HG03139 (cell line): ENCODE results near the gene AFF1.
"Not testable (repeated sequence)": the region's sequence is repeated elsewhere in the genome, so short reads cannot be mapped to it uniquely, and the experiment has no call there.

Source experiments
- ATAC-seq: cut with Tn5 transposase; IDR thresholded peaks from one replicate; pipeline ENCODE4 v1.9.1; 2021; ENCODE audit not compliant: unreplicated experiment

The AFF1 gene

GRCh38 chr4:87010192-87010591, 75.4 kb downstream of the AFF1 start:
- ATAC-seq = no peak

- no peak for ATAC-seq
Measured at GRCh38 chr4:87011340-87012034, 76.7 kb downstream of the AFF1 start.

GRCh38 chr4:87012265-87012953, 77.6 kb downstream of the AFF1 start:
- peak; percentile 74 for ATAC-seq

GRCh38 chr4:87012954-87013308, 78.1 kb downstream of the AFF1 start:
- ATAC-seq = not testable (repeated sequence)

GRCh38 chr4:87014284-87014782, 79.5 kb downstream of the AFF1 start:
- ATAC-seq = no peak

GRCh38 chr4:87015416-87015815, 80.6 kb downstream of the AFF1 start:
- ATAC-seq = no peak

- no peak for ATAC-seq
Measured at GRCh38 chr4:87017580-87018342, 83.0 kb downstream of the AFF1 start.

GRCh38 chr4:87018753-87019152, 83.9 kb downstream of the AFF1 start:
- no peak for ATAC-seq

- ATAC-seq = no peak
Measured at GRCh38 chr4:87019246-87019791, 84.5 kb downstream of the AFF1 start.

- ATAC-seq = no peak
Measured at GRCh38 chr4:87019898-87020297, 85.1 kb downstream of the AFF1 start.

- no peak for ATAC-seq
Measured at GRCh38 chr4:87024201-87024600, 89.4 kb downstream of the AFF1 start.

GRCh38 chr4:87025023-87025613, 90.3 kb downstream of the AFF1 start:
- ATAC-seq = no peak

- peak; percentile 80 for ATAC-seq
Measured at GRCh38 chr4:87025614-87026041, 90.8 kb downstream of the AFF1 start.

- peak; percentile 59 for ATAC-seq
Measured at GRCh38 chr4:87026800-87027495, 92.1 kb downstream of the AFF1 start.

- ATAC-seq = no peak
Measured at GRCh38 chr4:87029356-87029755, 94.5 kb downstream of the AFF1 start.

- ATAC-seq = no peak
Measured at GRCh38 chr4:87030124-87030523, 95.3 kb downstream of the AFF1 start.

- no peak for ATAC-seq
Measured at GRCh38 chr4:87030755-87031441, 96.1 kb downstream of the AFF1 start.

GRCh38 chr4:87031920-87032319, 97.1 kb downstream of the AFF1 start:
- ATAC-seq = no peak

- no peak for ATAC-seq
Measured at GRCh38 chr4:87032884-87033533, 98.2 kb downstream of the AFF1 start.
